ENCODE measurements around the gene KIRREL3. TPM values are rescaled to one million over a fixed set of nuclear protein-coding genes. Genes with fewer than 3 reads are reported as not detected.

KIRREL3 gene
- total and polyA plus RNA-seq, 2 donors (not counting 3 experiments of a cell fraction or from before 2014, with no cell fraction given) = not detected

DNA sequence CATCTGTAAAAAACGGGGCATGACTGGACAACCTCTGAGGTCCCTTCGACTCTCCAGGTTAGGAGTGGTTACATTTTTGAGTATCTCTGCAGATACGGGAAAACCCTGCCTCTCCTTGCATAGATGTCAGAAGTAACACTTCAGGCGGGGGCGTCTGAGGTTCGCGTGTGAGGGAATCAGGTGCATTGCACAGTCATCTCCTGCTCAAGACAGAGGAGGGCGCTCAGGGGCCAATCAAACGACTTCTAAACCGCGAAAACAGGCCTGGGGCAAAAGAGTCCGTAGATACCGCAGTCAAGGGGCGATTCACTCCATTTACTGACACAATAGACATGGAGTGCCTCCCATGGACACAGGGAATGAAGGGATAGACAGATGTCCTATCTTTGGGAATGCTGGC is 31.7 kb downstream of the KIRREL3 start:
- no peaks in the 10 kb centered on the region for H3K27me3 ChIP-seq (ENCODE audit: control insufficient read depth in 2 of 2, insufficient read depth in 2 of 2, low read length in 2 of 2)
- TF ChIP-seq JUN (IDR thresholded peaks at IDR 0.05; ENCODE audit: borderline replicate concordance, insufficient read depth, insufficient read length, low read depth) (no peak), EZH2 (IDR thresholded peaks at IDR 0.05; ENCODE audit: borderline replicate concordance, low read depth, low read length, severe bottlenecking) (no peak)
- no peaks in the 10 kb centered on the region for H3K9me3 ChIP-seq (replicated peaks; ENCODE audit: control insufficient read depth, insufficient read depth, low read length)
- no peak overlapping the region for H3K9ac ChIP-seq (replicated peaks; ENCODE audit: extremely low read depth, insufficient read depth, low read length)
- H3K4me3 ChIP-seq (replicated peaks in 1 of 3; ENCODE audit: insufficient read depth in 1 of 3, low read depth in 1 of 3, low read length in 3 of 3) = no peak overlapping the region
- H3K27ac ChIP-seq (ENCODE audit: insufficient read depth, low read depth, low read length) = no peak overlapping the region
- dilution Hi-C loops (cut with MboI; ENCODE audit: extremely low pct_ligation_motif_present, low sequenced_read_pairs) = no loop called here
- no peak for FAIRE-seq
- ChIA-PET CTCF (no interaction called here), POLR2A (no interaction called here)
- H3K4me1 ChIP-seq (ENCODE audit: control insufficient read depth, extremely low read depth, insufficient read depth, low read length) = no peaks in the 10 kb centered on the region
- no peaks in the 10 kb centered on the region for H4K20me1 ChIP-seq (replicated peaks; ENCODE audit: control insufficient read depth, extremely low read depth, insufficient read depth, low read length)
- H3K79me2 ChIP-seq (ENCODE audit: control insufficient read depth, insufficient read depth, low read length) = no peaks in the 10 kb centered on the region
- intact Hi-C loops (cut with micrococcal nuclease) = no loop called here
- H3K9me1 ChIP-seq (replicated peaks; ENCODE audit: control insufficient read depth, extremely low read depth, insufficient read depth, low read length) = no peaks in the 10 kb centered on the region
- H3K36me3 ChIP-seq (ENCODE audit: control insufficient read depth in 2 of 2, extremely low read depth in 1 of 2, insufficient read depth in 2 of 2, low read length in 2 of 2) = no peaks in the 10 kb centered on the region
- no peak overlapping the region for H2AFZ ChIP-seq (ENCODE audit: low read depth, low read length)
- BruUV-seq (replicated peaks) = no TSS peak
- DNase-seq (ENCODE audit: low read depth, low spot score) = no peak
- H3K4me2 ChIP-seq (ENCODE audit: insufficient read depth, low read length) = no peak overlapping the region

GRCh38 chr11:126965331-126965730 is 35.2 kb downstream of the KIRREL3 start:
- no peak overlapping the region for H3K9ac ChIP-seq (replicated peaks; ENCODE audit: extremely low read depth, insufficient read depth, low read length)
- H3K79me2 ChIP-seq (ENCODE audit: control insufficient read depth, insufficient read depth, low read length) = no peaks in the 10 kb centered on the region
- H2AFZ ChIP-seq (ENCODE audit: low read depth, low read length) = no peak overlapping the region
- POLR2A ChIA-PET = no interaction called here
- no peaks in the 10 kb centered on the region for H3K4me1 ChIP-seq (ENCODE audit: control insufficient read depth, extremely low read depth, insufficient read depth, low read length)
- H3K9me3 ChIP-seq (replicated peaks; ENCODE audit: control insufficient read depth, insufficient read depth, low read length) = no peaks in the 10 kb centered on the region
- intact Hi-C loops (cut with micrococcal nuclease) (no loop called here), dilution Hi-C loops (cut with MboI; ENCODE audit: extremely low pct_ligation_motif_present, low sequenced_read_pairs) (no loop called here)
- H3K27ac ChIP-seq (ENCODE audit: insufficient read depth, low read depth, low read length) = no peak overlapping the region
- no peak for FAIRE-seq
- H3K9me1 ChIP-seq (replicated peaks; ENCODE audit: control insufficient read depth, extremely low read depth, insufficient read depth, low read length) = no peaks in the 10 kb centered on the region
- no peaks in the 10 kb centered on the region for H4K20me1 ChIP-seq (replicated peaks; ENCODE audit: control insufficient read depth, extremely low read depth, insufficient read depth, low read length)
- CTCF ChIA-PET = no interaction called here
- no peak overlapping the region for H3K4me2 ChIP-seq (ENCODE audit: insufficient read depth, low read length)
- no peak overlapping the region for H3K4me3 ChIP-seq (replicated peaks in 1 of 3; ENCODE audit: insufficient read depth in 1 of 3, low read depth in 1 of 3, low read length in 3 of 3)
- no peaks in the 10 kb centered on the region for H3K36me3 ChIP-seq (ENCODE audit: control insufficient read depth in 2 of 2, extremely low read depth in 1 of 2, insufficient read depth in 2 of 2, low read length in 2 of 2)
- no TSS peak for BruUV-seq (replicated peaks)
- no peak for TF ChIP-seq POLR2AphosphoS5 (IDR thresholded peaks at IDR 0.05; ENCODE audit: insufficient read depth, low read depth, low read length)
- TF ChIP-seq EZH2 (IDR thresholded peaks at IDR 0.05; ENCODE audit: borderline replicate concordance, low read depth, low read length, severe bottlenecking) = no peak
- TF ChIP-seq POLR2A (IDR thresholded peaks at IDR 0.05; ENCODE audit: low read depth, low read length) = no peak
- no peak for TF ChIP-seq MYC (IDR thresholded peaks at IDR 0.05; ENCODE audit: low read depth, low read length)
- no peak for TF ChIP-seq MAX (IDR thresholded peaks at IDR 0.05; ENCODE audit: insufficient read depth, insufficient read length)
- TF ChIP-seq FOS (IDR thresholded peaks at IDR 0.05; ENCODE audit: borderline replicate concordance, insufficient read depth, low read length) = no peak
- no peak for TF ChIP-seq GATA2 (IDR thresholded peaks at IDR 0.05; ENCODE audit: insufficient read depth, insufficient read length, low read depth, low read length)
- TF ChIP-seq CTCF (IDR thresholded peaks at IDR 0.05; ENCODE audit: extremely low read depth in 1 of 2, insufficient read depth in 1 of 2, low read depth in 1 of 2, low read length in 2 of 2) = no peak
- no peak for TF ChIP-seq JUN (IDR thresholded peaks at IDR 0.05; ENCODE audit: borderline replicate concordance, insufficient read depth, insufficient read length, low read depth)
- no peaks in the 10 kb centered on the region for H3K27me3 ChIP-seq (ENCODE audit: control insufficient read depth in 2 of 2, insufficient read depth in 2 of 2, low read length in 2 of 2)
- DNase-seq (ENCODE audit: low read depth, low spot score) = no peak

Data from endothelial cell of umbilical vein (primary cell).